GM12873 (cell line): ENCODE results near the gene PPIL1.

Experiments used
- CTCF ChIP-seq: IDR thresholded peaks from 2 replicates; pipeline ENCODE4 v1.5.1; 2012; ENCODE audit warnings: low read depth, mild to moderate bottlenecking, moderate library complexity, low read length, control low read depth; ENCODE audit not compliant: insufficient read depth; ENCODE audit errors: missing control alignments

The PPIL1 gene

GRCh38 chr6:36851626-36852025 lies 23.0 kb downstream of the PPIL1 start:
- TF ChIP-seq CTCF = no peak

GRCh38 chr6:36851149-36851614 lies 23.4 kb downstream of the PPIL1 start:
- TF ChIP-seq CTCF = peak; percentile 80

- TF ChIP-seq CTCF = no peak
These were observed 24.6 kb downstream of the PPIL1 start for GRCh38 chr6:36850021-36850420.

- no peak for TF ChIP-seq CTCF
These were observed 25.8 kb downstream of the PPIL1 start for GRCh38 chr6:36848658-36849441.

GRCh38 chr6:36847991-36848390 lies 26.6 kb downstream of the PPIL1 start:
- no peak for TF ChIP-seq CTCF

- TF ChIP-seq CTCF = no peak
These were observed 27.5 kb downstream of the PPIL1 start for GRCh38 chr6:36847152-36847551.

GRCh38 chr6:36845233-36845632 lies 29.4 kb downstream of the PPIL1 start:
- TF ChIP-seq CTCF = no peak
